HG02981 (cell line): ENCODE measurements around the gene UBR2.
A peak's percentile ranks its signal among the peaks of the same experiment; 100 is the strongest.
"Not testable (repeated sequence)": the region's sequence is repeated elsewhere in the genome, so short reads cannot be mapped to it uniquely, and the experiment has no call there.

ENCODE experiments used
- ATAC-seq: cut with Tn5 transposase; IDR thresholded peaks from one replicate; pipeline ENCODE4 v1.9.1; 2021; ENCODE audit warnings: mild to moderate bottlenecking, moderate library complexity; ENCODE audit not compliant: unreplicated experiment

Gene UBR2

DNA sequence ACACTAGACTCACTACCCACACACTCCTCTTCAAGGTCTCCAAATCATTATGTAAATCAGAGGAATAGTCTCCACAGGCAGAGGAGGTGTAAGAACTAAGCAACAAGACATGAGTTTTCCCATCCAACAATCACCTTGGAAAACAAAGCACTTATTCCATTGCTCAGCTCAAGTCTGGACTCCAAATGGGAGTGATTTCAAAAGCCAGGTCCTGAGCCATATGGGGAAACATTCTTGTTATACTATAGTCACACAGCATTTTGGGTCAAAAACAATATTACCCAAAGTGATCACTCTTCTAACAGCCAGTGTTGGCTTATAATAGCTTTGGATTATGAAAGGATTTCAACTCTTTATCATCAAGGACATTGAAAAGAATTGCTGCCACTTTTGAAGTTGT, 162.2 kb downstream of the UBR2 start:
- no peak for ATAC-seq

- ATAC-seq, result peak; percentile 68
Measured at GRCh38 chr6:42726485-42727086, 162.8 kb downstream of the UBR2 start.

DNA sequence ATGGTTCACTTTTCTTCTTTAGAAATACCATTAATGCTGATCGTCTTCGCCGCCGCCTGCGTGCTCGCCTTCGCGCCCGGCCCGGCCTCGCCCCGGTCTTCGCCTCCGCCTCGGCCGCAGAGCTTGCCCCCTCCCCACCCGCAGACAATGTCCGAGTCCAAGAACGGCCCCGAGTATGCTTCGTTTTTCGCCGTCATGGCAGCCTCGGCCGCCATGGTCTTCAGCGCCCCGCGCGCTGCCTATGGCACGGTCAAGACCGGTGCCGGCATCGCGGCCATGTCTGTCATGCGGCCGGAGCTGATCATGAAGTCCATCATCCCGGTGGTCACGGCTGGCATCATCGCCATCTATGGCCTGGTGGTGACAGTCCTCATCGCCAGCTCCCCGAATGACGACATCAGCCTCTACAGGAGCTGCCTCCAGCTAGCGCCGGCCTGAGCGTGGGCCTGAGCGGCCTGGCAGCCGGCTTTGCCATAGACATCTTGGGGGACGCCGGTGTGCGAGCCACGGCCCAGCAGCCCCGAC, 163.3 kb downstream of the UBR2 start:
- ATAC-seq, result no peak

- ATAC-seq, result no peak
Measured at GRCh38 chr6:42727627-42728026, 163.8 kb downstream of the UBR2 start.

GRCh38 chr6:42729731-42730130, 165.9 kb downstream of the UBR2 start:
- ATAC-seq, result no peak

- ATAC-seq, result not testable (repeated sequence)
Measured at GRCh38 chr6:42733867-42734481, 170.1 kb downstream of the UBR2 start.

DNA sequence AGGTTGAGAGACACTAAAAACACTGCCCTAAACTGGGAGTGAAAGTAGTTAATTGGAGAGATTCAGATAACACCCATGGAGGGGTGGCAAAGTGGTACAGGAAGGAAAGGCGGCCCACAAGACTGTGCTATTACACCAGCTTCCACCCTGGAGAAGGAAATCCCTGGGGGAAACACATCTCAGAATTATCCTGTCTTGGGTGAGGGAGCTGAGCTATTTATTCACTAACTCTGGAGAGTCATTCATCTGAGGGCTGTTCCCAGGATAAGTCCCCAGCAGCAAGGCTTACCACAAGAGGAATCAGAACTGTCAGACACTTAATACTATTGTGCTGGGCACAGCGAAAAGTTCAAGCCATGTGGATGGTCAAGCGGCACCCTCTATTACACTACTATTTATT, 172.1 kb downstream of the UBR2 start:
- ATAC-seq, result no peak

GRCh38 chr6:42740725-42741124, 176.9 kb downstream of the UBR2 start:
- no peak for ATAC-seq

DNA sequence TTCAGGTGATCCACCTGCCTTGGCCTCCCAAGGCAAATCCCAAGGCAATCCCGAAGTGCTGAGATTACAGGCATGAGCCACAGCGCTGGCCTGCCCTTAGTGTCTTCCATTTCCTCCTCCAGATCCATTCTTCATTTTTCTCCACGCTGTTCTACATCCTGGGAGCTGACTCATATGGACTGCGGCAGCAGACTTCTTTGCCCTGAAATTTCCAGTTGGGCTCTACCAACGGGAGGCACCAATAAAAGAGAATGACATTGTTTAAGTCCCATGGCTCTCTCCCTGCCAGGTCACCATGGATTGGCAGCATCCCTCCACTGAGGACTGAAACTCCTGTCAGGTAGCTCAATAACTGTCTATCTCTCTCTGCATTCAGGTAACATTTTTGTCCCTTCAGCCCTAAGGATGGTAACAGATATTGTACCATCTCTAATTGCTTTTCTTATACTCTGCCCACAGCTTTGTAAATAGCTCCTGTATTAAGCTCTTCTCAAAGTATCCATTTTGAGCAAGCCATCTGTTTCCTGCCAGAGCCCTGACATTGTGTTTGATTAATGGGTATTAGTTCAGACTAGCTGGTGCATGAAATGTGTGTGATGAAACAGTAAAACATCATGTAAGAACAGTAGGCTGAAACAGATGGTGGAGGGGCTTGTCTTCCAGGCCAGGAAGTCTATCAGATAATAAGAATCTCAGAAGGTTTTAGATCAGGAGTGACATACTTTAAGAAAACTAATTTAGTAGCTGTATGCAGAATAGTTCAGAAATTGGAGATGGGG, 178.5 kb downstream of the UBR2 start:
- ATAC-seq, result no peak
